ENCODE data around the gene ZNF334.

ZNF334 gene

DNA sequence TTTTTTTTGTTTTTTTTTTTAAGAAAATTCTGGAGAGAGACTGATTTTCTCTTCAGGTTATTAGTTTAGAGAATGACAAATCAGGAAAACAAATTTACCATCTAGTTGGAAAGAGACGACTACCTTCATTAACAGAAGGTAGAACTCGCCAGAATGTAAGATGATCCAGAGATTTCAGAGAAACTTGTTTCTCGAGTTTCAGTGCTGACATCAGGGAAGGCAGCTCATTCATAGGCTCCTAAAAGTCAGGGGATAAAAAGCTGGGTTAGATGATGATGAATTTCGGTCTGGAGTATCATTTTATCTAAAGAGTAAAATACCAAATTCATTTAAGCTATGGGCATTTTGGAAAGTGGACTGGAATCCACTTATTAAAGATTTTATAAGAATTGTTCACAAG lies 27.9 kb downstream of the ZNF334 start:
- no peak for DNase-seq (ENCODE audit: low spot score)

GRCh38 chr20:46484954-46485353 lies 28.4 kb downstream of the ZNF334 start:
- DNase-seq (ENCODE audit: low spot score): no peak

DNA sequence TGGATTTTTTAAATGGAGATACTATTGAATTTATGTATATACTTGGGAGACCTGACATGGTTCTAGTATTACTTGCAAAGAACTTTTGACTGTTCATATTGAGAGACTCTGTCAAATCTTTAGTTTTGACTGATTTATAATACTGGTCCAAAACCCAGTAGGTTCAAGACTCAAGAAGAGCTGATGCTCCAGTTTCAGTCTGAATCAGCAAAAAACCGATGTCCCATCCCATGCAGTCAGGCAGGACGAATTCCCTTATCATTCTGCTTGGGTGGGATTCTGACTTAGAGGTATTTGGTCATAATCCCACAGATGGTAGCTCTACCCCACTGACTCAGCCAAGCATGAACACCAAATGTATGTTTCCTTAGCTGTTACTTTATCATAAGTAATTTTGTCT lies 29.5 kb downstream of the ZNF334 start:
- DNase-seq (ENCODE audit: low spot score): no peak

DNA sequence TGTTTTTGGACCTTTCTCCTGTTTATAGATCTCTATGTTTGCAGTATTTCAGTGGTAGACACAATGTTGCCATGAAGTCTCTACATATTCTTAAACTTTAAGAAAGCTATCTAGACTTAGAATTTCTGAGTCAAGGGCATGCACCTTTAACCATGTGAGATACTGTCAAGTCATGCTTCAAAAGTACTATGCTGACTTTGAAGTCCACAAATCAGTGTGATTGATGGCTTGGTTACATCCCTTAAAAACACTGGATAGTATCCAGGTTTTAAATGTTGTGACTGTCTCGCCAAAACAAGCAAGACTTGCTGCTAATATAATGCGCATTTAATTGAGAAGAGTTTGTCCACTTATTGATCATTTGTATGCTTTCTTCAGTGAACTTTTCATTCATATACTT lies 30.5 kb downstream of the ZNF334 start:
- no peak for DNase-seq (ENCODE audit: low spot score)

DNA sequence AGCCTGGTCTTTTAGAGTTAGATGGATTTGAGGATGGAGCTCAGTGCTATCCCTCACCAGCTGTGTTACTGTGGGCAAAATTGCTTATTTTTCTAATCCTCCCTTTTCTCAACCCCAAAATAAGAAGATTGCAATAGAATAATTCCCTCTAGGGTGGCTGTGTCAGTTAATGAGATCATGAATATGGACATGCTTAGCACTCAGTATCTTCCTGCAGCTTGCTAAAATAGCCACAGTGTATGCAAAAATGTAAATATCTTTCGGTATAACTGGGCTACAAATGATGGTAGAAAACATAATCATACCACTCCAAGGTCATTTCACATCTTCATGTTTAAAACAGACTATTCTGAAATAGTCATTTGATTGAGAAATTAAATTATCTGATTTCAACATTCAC lies 35.7 kb downstream of the ZNF334 start:
- DNase-seq (ENCODE audit: low spot score): no peak

- DNase-seq (ENCODE audit: low spot score): no peak
Observed at GRCh38 chr20:46477225-46477624, 36.1 kb downstream of the ZNF334 start.

DNA sequence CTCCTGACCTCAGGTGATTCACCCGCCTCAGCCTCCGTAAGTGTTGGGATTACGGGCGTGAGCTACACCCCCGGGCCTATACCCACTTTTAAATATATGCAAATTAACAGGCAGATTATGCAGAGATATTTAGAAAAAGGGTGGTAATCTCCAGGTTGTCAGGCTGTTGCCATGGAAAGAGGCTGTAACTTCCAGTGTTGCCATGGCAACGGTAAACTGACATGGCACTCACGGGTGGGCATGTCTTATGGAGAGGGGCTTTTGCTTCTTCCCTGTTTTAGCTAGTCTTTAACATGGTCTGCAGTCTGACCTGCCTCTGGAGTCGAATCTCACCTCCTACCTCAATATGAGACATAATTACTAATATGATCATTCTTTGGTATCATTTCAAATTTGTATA lies 44.9 kb downstream of the ZNF334 start:
- peak; percentile 10 for DNase-seq (ENCODE audit: low spot score)

- DNase-seq (ENCODE audit: low spot score): no peak
Observed at GRCh38 chr20:46464451-46464850, 48.9 kb downstream of the ZNF334 start.

- no peak for DNase-seq (ENCODE audit: low spot score)
Observed at GRCh38 chr20:46463852-46464251, 49.5 kb downstream of the ZNF334 start.

GRCh38 chr20:46461808-46462207 lies 51.6 kb downstream of the ZNF334 start:
- DNase-seq (ENCODE audit: low spot score): no peak

- DNase-seq (ENCODE audit: low spot score): no peak
Observed at GRCh38 chr20:46458866-46459750, 54.3 kb downstream of the ZNF334 start.

DNA sequence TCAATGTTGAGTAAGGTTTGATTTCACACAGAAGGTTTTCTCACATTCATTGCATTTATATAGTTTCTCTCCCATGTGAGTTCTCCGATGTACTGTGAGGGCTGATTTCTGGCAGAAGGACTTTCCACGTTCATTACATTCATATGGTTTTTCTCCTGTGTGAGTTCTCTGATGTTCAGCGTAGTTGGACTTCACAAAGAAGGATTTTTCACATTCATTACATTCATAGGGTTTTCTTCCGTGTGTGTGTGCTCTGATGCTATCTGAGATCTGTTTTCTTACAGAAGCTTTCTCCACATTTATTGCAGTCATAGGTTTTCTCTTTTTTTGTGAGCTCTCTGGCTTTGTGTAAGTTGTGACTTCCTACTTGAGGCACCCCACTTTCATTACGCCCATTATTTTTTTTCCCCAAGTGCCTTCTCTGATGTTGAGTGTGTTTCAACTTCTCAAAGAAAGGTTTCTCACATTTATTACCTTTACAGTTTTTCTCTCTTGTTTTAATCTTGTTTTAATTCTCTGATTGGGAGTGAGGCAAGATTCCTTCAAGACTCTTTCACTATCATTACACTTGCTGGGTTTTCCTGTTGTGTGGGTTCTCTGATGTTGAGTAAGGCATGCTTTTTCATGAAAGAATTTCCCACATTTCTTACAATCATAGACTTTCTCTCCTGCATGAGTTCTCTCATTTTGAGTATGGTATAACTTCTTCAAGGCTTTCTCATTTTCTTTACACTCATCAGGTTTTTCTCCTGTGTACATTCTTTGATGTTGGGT lies 56.9 kb downstream of the ZNF334 start:
- DNase-seq (ENCODE audit: low spot score): no peak

- no peak for DNase-seq (ENCODE audit: low spot score)
Observed at GRCh38 chr20:46455729-46456128, 57.6 kb downstream of the ZNF334 start.

All from NAMALWA (cell line).